Calu3 (cell line): Measurements from ENCODE around the gene ACACA. TPM values are rescaled to one million over a fixed set of nuclear protein-coding genes. Genes with fewer than 3 reads are reported as not detected.

Experiments
- BruUV-seq: library from RNA; stranded (reverse); fragments of 400-500 nt; replicated peaks from 2 replicates; lab custom pipeline; 2021; lab: Mats Ljungman, UMichigan
- CTCF ChIA-PET: fragments of 300-600 bp; sonication (Branson Sonifier 250); formaldehyde crosslinking; loops from one replicate; lab custom pipeline; 2022; ENCODE audit warnings: antibody characterized with exemption; lab: Charles Lee
- DNase-seq: peaks from one replicate; pipeline ENCODE4 v3.0.0; 2022
- H3K27ac Mint-ChIP-seq: one replicate; pipeline ENCODE4 v1.8.0; 2022; ENCODE audit warnings: mixed read lengths; ENCODE audit not compliant: unreplicated experiment
- H3K27me3 Mint-ChIP-seq: one replicate; pipeline ENCODE4 v1.8.0; 2022; ENCODE audit warnings: mixed read lengths; ENCODE audit not compliant: unreplicated experiment
- H3K36me3 Mint-ChIP-seq: one replicate; pipeline ENCODE4 v1.8.0; 2022; ENCODE audit warnings: mild to moderate bottlenecking, moderate library complexity, mixed read lengths; ENCODE audit not compliant: insufficient read depth, unreplicated experiment
- H3K4me1 Mint-ChIP-seq: one replicate; pipeline ENCODE4 v1.8.0; 2022; ENCODE audit warnings: mild to moderate bottlenecking, low read depth, mixed read lengths; ENCODE audit not compliant: unreplicated experiment
- H3K4me3 Mint-ChIP-seq: one replicate; pipeline ENCODE4 v1.8.0; 2022; ENCODE audit warnings: mild to moderate bottlenecking, low read depth, moderate library complexity, mixed read lengths; ENCODE audit not compliant: unreplicated experiment
- H3K9me3 Mint-ChIP-seq: one replicate; pipeline ENCODE4 v1.8.0; 2022; ENCODE audit warnings: low read depth, mixed read lengths; ENCODE audit not compliant: unreplicated experiment
- intact Hi-C: fragments of 100-400 bp; cut with micrococcal nuclease; formaldehyde crosslinking; loops from one replicate; pipeline ENCODE4 v1.10.0; 2022; ENCODE audit not compliant: unreplicated experiment
- total RNA-seq: library from RNA; stranded (reverse); gene quantifications from 2 replicates; pipeline ENCODE4 v1.2.3, GENCODE V29; 2022
- TF ChIP-seq, protein P1 (sequence below): fragments of 200-600 bp; IDR thresholded peaks from one replicate; pipeline ENCODE4 v1.8.0; 2022; ENCODE audit warnings: antibody characterized with exemption; ENCODE audit not compliant: unreplicated experiment

Gene ACACA
- total RNA-seq, 1 experiment from 2014 or later: 392 TPM

DNA sequence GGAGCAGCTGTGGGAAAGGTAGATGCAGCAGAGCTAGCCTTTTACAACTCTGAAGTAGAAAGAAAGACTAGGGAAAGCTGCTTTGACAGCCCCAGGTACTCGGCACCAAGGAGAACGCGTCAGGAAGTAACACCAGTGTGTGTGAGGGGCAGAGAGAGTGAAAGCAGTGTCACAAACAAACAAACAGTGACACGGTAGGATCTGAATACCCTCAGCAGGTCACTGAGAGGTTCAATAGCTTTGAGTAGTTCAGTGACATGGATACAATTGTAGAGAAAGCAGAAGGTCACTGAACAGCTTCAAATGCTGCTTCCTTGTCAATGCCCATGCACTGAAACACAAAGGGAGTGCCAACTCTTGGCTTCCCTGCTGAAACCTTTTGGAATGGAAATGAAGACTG, 181.2 kb downstream of the ACACA start:
- CTCF ChIA-PET: interaction anchor here (0.6 to 4.3 kb wide), 5 partner anchors 8 to 610 kb away, joined by 3 to 10 read pairs (median 3); no protein-coding TSS in a partner anchor
- Mint-ChIP-seq H3K9me3 (no peaks in the 10 kb centered on the region), H3K27ac (peak overlapping the region; percentile 3), H3K4me1 (no peaks in the 10 kb centered on the region), H3K36me3 (peaks cover 63% of the 10 kb centered on the region), H3K27me3 (no peaks in the 10 kb centered on the region), H3K4me3 (no peak overlapping the region)
- intact Hi-C loops: no loop called here
- no peak for DNase-seq
- TF ChIP-seq, protein P1, sequence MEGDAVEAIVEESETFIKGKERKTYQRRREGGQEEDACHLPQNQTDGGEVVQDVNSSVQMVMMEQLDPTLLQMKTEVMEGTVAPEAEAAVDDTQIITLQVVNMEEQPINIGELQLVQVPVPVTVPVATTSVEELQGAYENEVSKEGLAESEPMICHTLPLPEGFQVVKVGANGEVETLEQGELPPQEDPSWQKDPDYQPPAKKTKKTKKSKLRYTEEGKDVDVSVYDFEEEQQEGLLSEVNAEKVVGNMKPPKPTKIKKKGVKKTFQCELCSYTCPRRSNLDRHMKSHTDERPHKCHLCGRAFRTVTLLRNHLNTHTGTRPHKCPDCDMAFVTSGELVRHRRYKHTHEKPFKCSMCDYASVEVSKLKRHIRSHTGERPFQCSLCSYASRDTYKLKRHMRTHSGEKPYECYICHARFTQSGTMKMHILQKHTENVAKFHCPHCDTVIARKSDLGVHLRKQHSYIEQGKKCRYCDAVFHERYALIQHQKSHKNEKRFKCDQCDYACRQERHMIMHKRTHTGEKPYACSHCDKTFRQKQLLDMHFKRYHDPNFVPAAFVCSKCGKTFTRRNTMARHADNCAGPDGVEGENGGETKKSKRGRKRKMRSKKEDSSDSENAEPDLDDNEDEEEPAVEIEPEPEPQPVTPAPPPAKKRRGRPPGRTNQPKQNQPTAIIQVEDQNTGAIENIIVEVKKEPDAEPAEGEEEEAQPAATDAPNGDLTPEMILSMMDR: no peak
- BruUV-seq: no TSS peak

DNA sequence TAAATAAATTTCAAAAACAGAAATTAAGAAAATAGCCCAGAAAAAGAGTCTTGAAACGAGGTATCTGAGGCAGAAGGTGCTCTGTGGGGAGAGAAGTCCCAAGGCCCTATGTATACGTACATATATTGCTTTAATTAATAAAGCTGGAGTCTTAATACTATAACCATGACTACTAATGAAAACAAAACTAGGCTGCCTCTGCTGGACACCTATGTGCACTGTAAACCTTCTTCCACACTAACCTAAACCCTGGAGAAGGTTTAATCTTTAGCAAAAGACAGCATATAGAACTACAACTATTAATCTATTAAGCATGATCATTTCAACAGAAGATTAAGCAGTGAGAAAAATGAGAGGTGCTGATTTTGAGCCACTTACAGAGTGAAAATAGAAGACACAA, 184.8 kb downstream of the ACACA start:
- H3K4me3 Mint-ChIP-seq: no peak overlapping the region
- H3K36me3 Mint-ChIP-seq: peaks cover 68% of the 10 kb centered on the region
- H3K27me3 Mint-ChIP-seq: no peaks in the 10 kb centered on the region
- BruUV-seq: no TSS peak
- TF ChIP-seq, protein P1: no peak
- no peaks in the 10 kb centered on the region for H3K4me1 Mint-ChIP-seq
- no peaks in the 10 kb centered on the region for H3K9me3 Mint-ChIP-seq
- no peak overlapping the region for H3K27ac Mint-ChIP-seq
- DNase-seq: no peak
- intact Hi-C loops: no loop called here
- CTCF ChIA-PET: interaction anchor here (0.5 kb wide), 1 partner anchor 35 kb away, joined by 4 read pairs; no protein-coding TSS in a partner anchor

DNA sequence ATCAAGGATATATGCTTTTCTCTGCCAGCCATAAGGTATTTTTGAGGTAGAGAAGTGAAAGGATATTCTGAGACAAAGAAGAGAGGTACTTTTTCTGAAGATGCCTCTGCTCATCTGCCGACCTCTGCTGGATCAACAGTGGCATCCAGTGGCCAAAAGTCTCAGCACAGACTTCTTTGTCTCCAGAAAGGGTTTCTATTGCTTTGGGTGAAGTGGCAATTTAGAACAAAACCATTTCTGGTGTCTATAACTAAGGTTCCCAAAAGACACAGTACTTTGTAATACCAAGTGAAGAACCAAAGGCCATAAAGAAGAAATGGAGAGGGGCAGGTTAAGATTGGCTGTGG, 186.1 kb downstream of the ACACA start:
- Mint-ChIP-seq H3K4me3 (no peak overlapping the region), H3K9me3 (no peaks in the 10 kb centered on the region), H3K27ac (no peak overlapping the region), H3K4me1 (no peaks in the 10 kb centered on the region), H3K27me3 (no peaks in the 10 kb centered on the region), H3K36me3 (peaks cover 70% of the 10 kb centered on the region)
- TF ChIP-seq, protein P1: no peak
- CTCF ChIA-PET: no interaction called here
- DNase-seq: no peak
- BruUV-seq: no TSS peak
- intact Hi-C loops: no loop called here

DNA sequence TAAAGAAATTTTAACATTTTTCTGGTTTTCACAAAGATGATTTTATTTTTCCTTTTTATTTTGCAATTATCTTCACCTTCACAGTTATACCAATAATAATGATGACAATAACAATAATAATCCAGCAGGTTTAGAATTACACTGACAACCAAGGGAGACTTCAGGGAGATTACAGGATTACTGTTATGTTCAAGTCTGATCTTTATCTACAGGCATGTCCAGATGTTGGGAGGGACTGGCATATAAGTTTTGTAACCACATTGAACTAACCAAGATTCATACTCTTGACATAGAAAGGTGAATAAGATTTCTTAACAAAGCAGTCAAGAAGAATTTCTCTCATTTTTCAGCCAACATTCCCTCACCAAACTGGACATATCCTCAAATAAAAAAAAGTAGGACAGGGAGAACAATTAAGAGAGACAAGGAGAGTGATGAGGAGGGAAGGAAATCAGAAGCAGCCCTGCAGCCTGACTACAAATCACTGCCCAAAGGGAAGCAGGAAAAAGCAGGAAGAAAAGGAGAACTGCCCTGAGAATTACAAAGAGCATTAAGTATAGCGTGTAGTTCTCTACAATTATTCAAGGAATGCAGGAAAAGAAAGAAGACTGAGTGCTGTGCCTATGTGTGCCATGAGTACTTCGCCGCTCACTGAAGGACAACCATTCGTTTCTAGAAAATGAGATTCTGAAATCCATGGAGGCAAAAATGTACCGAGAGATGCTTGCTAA, 186.6 kb downstream of the ACACA start:
- BruUV-seq: no TSS peak
- intact Hi-C loops: loop anchor here (5.0 kb wide), 1 partner anchor 653 kb away; no protein-coding TSS in a partner anchor
- CTCF ChIA-PET: no interaction called here
- peaks cover 70% of the 10 kb centered on the region for H3K36me3 Mint-ChIP-seq
- H3K4me1 Mint-ChIP-seq: no peaks in the 10 kb centered on the region
- TF ChIP-seq, protein P1: no peak
- no peak overlapping the region for H3K4me3 Mint-ChIP-seq
- H3K27ac Mint-ChIP-seq: no peak overlapping the region
- H3K9me3 Mint-ChIP-seq: no peaks in the 10 kb centered on the region
- DNase-seq: no peak
- no peaks in the 10 kb centered on the region for H3K27me3 Mint-ChIP-seq
